H1 (cell line): ENCODE measurements around the gene SEPTIN2. TPM values are rescaled to one million over a fixed set of nuclear protein-coding genes. Genes with fewer than 3 reads are reported as not detected.

Source experiments
- KDM1A ChIP-seq: fragments of 200-600, 300-600 bp; sonication (generic); IDR thresholded peaks from 2 replicates; pipeline ENCODE4 v1.7.1; 2016; ENCODE audit warnings: mild to moderate bottlenecking, low read length, borderline replicate concordance
- polyA plus RNA-seq, 7 experiments: library from polyadenylated mRNA; depleted of rRNA in 3 of 7; stranded (reverse) in 5 of 7; unstranded in 2 of 7; fragments of >200 nt in 5 of 7; fragments of 200-250 nt in 2 of 7; gene quantifications; 1 replicate in 5 of 7; 2 replicates in 1 of 7; 4 replicates in 1 of 7; pipeline versions ENCODE4 v1.2.1 to v1.2.3, GENCODE V29; 2011 to 2013; ENCODE audit warnings: missing spikeins in 2 of 7, mixed read lengths in 2 of 7
- total RNA-seq: library from RNA; stranded (reverse); fragmentation: NEBNext Ultra II Directional; extraction: Animal tissue kit (Norgen Biotek cat#: 25700); gene quantifications from 2 replicates; pipeline ENCODE4 v1.2.1, GENCODE V29; 2021

The SEPTIN2 gene
- total and polyA plus RNA-seq, 2 of the 8 experiments (the other 6 are each of a cell fraction or from before 2014, with no cell fraction given) = 392 to 650 TPM

- no peak for TF ChIP-seq KDM1A
Measured at GRCh38 chr2:241312082-241312481, 3.6 kb upstream of the SEPTIN2 start (continued).
